OCI-LY7 (cell line): ENCODE measurements around the gene EIF4EBP2.

Experiments used
- CTCF ChIP-seq: fragments of 200-600 bp; sonication (generic); conservative IDR thresholded peaks from 2 replicates; pipeline ENCODE4 v1.5.1; 2014; ENCODE audit warnings: mild to moderate bottlenecking, antibody characterized with exemption, low read length, moderate library complexity, mixed read lengths
- EZH2phosphoT487 ChIP-seq: fragments of 200-600 bp; sonication (generic); IDR thresholded peaks from 2 replicates; pipeline ENCODE4 v1.6.1; 2018; ENCODE audit warnings: low read depth, borderline replicate concordance, mild to moderate bottlenecking, mixed run types, antibody characterized with exemption, low read length, moderate library complexity, mixed read lengths

GRCh38 chr10:70456164-70456563 lies 52.2 kb downstream of the EIF4EBP2 start:
- TF ChIP-seq CTCF (no peak), EZH2phosphoT487 (no peak)
